AG09309 (cell line): ENCODE data around the gene CCDC71L.
A peak's percentile ranks its signal among the peaks of the same experiment; 100 is the strongest.

Experiments used
- DNase-seq: peaks from one replicate; pipeline ENCODE4 v3.0.0-alpha.2; 2010; ENCODE audit warnings: low read depth
- H3K4me3 ChIP-seq: 2 replicates; pipeline ENCODE4 v1.5.1; 2011; ENCODE audit warnings: mild to moderate bottlenecking, low read depth, low read length, moderate library complexity; ENCODE audit not compliant: control insufficient read depth
- CTCF ChIP-seq: IDR thresholded peaks from 2 replicates; pipeline ENCODE4 v1.5.1; 2011; ENCODE audit warnings: mild to moderate bottlenecking, low read depth, low read length, inconsistent platforms; ENCODE audit not compliant: insufficient read depth, control insufficient read depth; ENCODE audit errors: missing control alignments

The CCDC71L gene

GRCh38 chr7:106666353-106666752 is 5.4 kb upstream of the CCDC71L start:
- no peak for TF ChIP-seq CTCF
- H3K4me3 ChIP-seq, result no peak overlapping the region

GRCh38 chr7:106664343-106664742 is 3.4 kb upstream of the CCDC71L start:
- H3K4me3 ChIP-seq, result no peak overlapping the region
- no peak for TF ChIP-seq CTCF
- no peak for DNase-seq

More at GRCh38 chr7:106666353-106666752, 5.4 kb upstream of the CCDC71L start:
- no peak for DNase-seq

GRCh38 chr7:106659963-106660861 is 746 bp downstream of the CCDC71L start:
- peak; percentile 73 for TF ChIP-seq CTCF
- peak overlapping the region; percentile 88 for H3K4me3 ChIP-seq
- DNase-seq, result no peak

DNA sequence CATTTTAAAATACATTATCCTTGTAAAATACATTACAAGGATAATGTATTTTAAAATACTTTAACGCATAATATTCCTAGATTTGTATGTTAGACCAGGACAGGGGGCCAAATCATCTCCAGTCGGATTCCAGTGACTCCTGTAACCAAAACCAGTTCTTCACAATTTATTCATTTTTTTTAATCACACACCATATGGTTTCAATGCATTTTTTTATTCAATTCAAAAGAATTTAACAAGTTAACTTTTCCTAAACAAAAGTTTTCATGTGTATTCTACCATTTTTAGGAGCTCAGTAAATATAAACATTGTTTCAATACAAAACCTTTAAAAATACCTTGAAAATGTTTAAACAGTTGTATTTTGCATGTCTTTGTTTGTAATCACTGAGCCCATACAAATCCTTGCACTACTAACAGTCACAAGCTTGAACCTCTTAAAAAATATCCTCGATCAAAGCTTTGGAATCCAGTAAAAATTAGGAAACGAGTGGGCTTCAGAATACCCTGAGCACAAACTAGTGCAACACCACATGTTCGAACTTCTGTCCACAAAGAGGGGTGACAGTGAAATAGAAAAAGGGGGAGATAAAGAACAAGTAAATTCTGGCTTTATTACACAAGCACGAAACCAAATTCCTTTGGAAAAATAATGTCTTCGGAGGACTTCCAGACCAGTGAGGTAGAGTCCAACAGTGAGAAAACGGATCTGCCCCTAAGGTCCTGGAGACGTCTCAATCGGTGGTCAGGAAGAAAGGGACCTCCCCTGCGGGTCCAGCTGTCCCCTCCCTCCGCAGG is 1.6 kb downstream of the CCDC71L start:
- H3K4me3 ChIP-seq, result peak overlapping the region; percentile 88
- no peak for DNase-seq
- no peak for TF ChIP-seq CTCF

GRCh38 chr7:106658316-106659165 is 2.4 kb downstream of the CCDC71L start:
- H3K4me3 ChIP-seq, result peak overlapping the region; percentile 88
- no peak for TF ChIP-seq CTCF
- no peak for DNase-seq
